HAP-1 (cell line): Measurements from ENCODE around the gene BEX4.
"Not testable (repeated sequence)": the region's sequence is repeated elsewhere in the genome, so short reads cannot be mapped to it uniquely, and the experiment has no call there.

Source experiments
- DNase-seq, 2 experiments: peaks; one replicate each; pipeline ENCODE4 v3.0.0-alpha.2; 2016 to 2020; ENCODE audit warnings: low spot score in 2 of 2
- H3K27me3 ChIP-seq: fragments of 250-450 bp; sonication (Bioruptor Pico); 2 replicates; pipeline ENCODE4 v1.5.1; 2020; ENCODE audit warnings: low read depth, mild to moderate bottlenecking, moderate library complexity
- H3K36me3 ChIP-seq: fragments of 250-450 bp; sonication (Bioruptor Pico); replicated peaks from 2 replicates; pipeline ENCODE4 v1.5.1; 2020; ENCODE audit warnings: mild to moderate bottlenecking
- H3K4me1 ChIP-seq: fragments of 250-450 bp; sonication (Bioruptor Pico); 2 replicates; pipeline ENCODE4 v1.5.1; 2020; ENCODE audit warnings: mild to moderate bottlenecking
- H3K4me3 ChIP-seq: fragments of 250-450 bp; sonication (Bioruptor Pico); 2 replicates; pipeline ENCODE4 v1.5.1; 2020; ENCODE audit warnings: mild to moderate bottlenecking, moderate library complexity
- H3K9me3 ChIP-seq: fragments of 250-450 bp; sonication (Bioruptor Pico); 2 replicates; pipeline ENCODE4 v1.5.1; 2020; ENCODE audit warnings: mild to moderate bottlenecking, moderate library complexity
- in situ Hi-C: fragments of 300-500 bp; cut with MboI; formaldehyde crosslinking; loops from 3 replicates; pipeline ENCODE4 v1.14.3; 2020; ENCODE audit warnings: low sequenced_read_pairs, inconsistent platforms, mixed read lengths

The BEX4 gene

GRCh38 chrX:103214870-103215424, at the start of gene BEX4:
BEX4 (plus strand) TSS chrX:103215108; CDS start chrX:103216154, 1,046 bp downstream.
- peak; percentile 80 to 95 for DNase-seq
- H3K9me3 ChIP-seq, result no peaks in the 10 kb centered on the region
- H3K36me3 ChIP-seq, result peaks cover 11% of the 10 kb centered on the region
- H3K27me3 ChIP-seq, result no peaks in the 10 kb centered on the region
- peaks cover 3% of the 10 kb centered on the region for H3K4me1 ChIP-seq
- in situ Hi-C loops, result loop anchor here (10.0 kb wide), 1 partner anchor 250 kb away; no protein-coding TSS in a partner anchor
- peak within 1 kb of the TSS; percentile 82 for H3K4me3 ChIP-seq

DNA sequence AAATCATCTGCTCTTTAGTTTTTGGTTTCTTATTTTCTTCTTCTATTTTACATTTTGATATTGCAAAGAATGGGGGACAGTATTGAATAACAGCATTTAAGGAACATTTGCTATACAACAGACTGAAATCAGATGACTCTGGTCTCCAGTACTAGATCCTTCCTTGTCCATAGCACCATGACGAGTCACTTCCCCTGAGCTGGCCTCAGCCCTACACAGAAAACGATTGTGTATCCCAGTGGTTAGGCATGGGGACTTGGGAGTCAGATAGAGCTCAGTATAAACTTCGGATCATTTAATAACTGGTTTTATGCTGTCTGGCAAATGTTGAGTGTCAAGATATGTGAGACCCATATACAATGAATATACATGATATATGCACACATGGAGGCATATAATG, 44.7 kb upstream of the BEX4 start:
- no peaks in the 10 kb centered on the region for H3K4me1 ChIP-seq
- in situ Hi-C loops, result loop anchor here (25.0 kb wide), 1 partner anchor 208 kb away; no protein-coding TSS in a partner anchor
- DNase-seq, result no peak
- H3K4me3 ChIP-seq, result no peak overlapping the region
- no peaks in the 10 kb centered on the region for H3K9me3 ChIP-seq
- no peaks in the 10 kb centered on the region for H3K36me3 ChIP-seq
- peaks cover 2% of the 10 kb centered on the region; the same call in 1 of the 2 replicates for H3K27me3 ChIP-seq

DNA sequence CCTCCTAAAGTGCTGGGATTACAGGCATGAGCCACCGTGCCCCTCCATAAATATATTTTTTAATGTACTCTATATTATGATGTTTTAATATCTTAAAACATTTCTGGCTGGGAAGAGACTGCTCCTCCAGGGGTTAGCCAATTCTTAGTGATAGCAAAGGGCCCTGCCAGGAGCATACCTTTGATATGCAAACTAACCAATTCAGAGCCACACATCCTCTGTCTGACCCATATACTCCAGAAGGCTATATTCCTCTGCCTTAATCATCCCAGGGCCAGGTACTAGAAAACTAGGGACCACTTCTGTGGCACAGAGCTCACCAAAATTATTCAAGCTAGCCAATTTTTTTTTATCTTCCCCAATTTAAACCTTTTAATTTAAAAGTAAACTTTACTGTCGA, 43.6 kb upstream of the BEX4 start:
- H3K36me3 ChIP-seq, result no peaks in the 10 kb centered on the region
- no peaks in the 10 kb centered on the region for H3K9me3 ChIP-seq
- H3K4me1 ChIP-seq, result no peaks in the 10 kb centered on the region
- H3K4me3 ChIP-seq, result no peak overlapping the region
- DNase-seq, result no peak
- in situ Hi-C loops, result loop anchor here (25.0 kb wide), 1 partner anchor 209 kb away; no protein-coding TSS in a partner anchor
- peaks cover 2% of the 10 kb centered on the region; the same call in 1 of the 2 replicates for H3K27me3 ChIP-seq

GRCh38 chrX:103175256-103175655, 39.7 kb upstream of the BEX4 start:
- in situ Hi-C loops, H3K4me3 ChIP-seq: not testable (repeated sequence)

GRCh38 chrX:103175944-103176753, 38.8 kb upstream of the BEX4 start:
- Histone ChIP-seq H3K27me3 (peaks cover 11% of the 10 kb centered on the region), H3K4me1 (no peaks in the 10 kb centered on the region), H3K9me3 (no peaks in the 10 kb centered on the region), H3K36me3 (no peaks in the 10 kb centered on the region), H3K4me3 (peak overlapping the region; percentile 15)
- peak; percentile 58 to 83 for DNase-seq
- in situ Hi-C loops, result no loop called here

More at GRCh38 chrX:103175256-103175655, 39.7 kb upstream of the BEX4 start:
- H3K9me3 ChIP-seq, DNase-seq, H3K4me1 ChIP-seq, H3K36me3 ChIP-seq, H3K27me3 ChIP-seq: not testable (repeated sequence)

- DNase-seq, result no peak
- no peaks in the 10 kb centered on the region for H3K9me3 ChIP-seq
- in situ Hi-C loops, result no loop called here
- H3K4me3 ChIP-seq, result no peak overlapping the region
- peaks cover 11% of the 10 kb centered on the region for H3K27me3 ChIP-seq
- no peaks in the 10 kb centered on the region for H3K36me3 ChIP-seq
- H3K4me1 ChIP-seq, result no peaks in the 10 kb centered on the region
Measured at GRCh38 chrX:103177556-103177955, 37.4 kb upstream of the BEX4 start.

DNA sequence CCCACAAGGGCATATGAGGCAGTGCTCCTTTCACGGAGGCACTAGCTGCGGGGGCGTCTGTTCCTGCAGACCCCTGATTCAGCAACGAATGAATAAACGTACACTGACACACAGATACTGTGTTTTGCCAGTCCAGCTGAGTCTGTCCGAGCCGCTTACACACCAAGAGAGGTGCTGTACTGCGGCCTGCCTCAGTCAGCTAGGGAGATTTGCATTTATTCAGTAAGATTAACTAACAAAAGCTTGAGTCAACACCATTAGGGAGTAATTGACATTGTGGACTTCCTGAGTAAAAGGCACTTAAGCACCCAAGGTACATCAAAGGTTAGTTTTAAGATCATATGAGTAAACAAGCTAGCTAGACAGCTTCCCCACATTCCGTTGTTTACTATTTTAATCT, 31.0 kb upstream of the BEX4 start:
- in situ Hi-C loops, result no loop called here
- H3K4me3 ChIP-seq, result no peak overlapping the region

DNA sequence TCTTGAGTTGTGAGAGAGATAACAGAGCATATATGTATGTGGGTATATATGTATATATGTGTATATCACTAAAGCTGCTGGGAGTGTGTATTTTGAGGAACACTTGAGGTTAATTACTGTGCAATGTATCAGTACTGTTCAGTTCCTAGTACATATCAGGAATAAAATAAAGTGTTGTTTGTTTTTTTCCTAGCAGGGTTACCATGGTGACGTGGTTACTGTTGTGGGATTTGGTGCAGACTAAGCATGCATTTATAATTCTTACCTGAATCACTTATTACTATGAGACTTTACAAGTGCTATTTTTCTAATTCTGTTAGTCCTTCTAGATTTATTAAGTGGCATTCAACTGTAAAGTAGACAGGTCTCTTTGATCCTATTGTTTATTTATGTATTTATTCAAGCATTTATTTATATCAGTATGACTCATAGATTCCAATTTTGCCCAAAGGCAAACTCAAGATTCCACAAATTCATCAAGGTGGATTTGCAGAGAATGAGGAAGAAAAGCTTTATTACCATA, 26.9 kb upstream of the BEX4 start:
- no peak overlapping the region for H3K4me3 ChIP-seq
- peaks cover 7% of the 10 kb centered on the region for H3K27me3 ChIP-seq
- in situ Hi-C loops, result no loop called here
- no peaks in the 10 kb centered on the region for H3K4me1 ChIP-seq
- H3K9me3 ChIP-seq, result no peaks in the 10 kb centered on the region
- no peaks in the 10 kb centered on the region for H3K36me3 ChIP-seq
- no peak for DNase-seq

More for the DNA sequence above, 31.0 kb upstream of the BEX4 start:
- Histone ChIP-seq H3K4me1 (no peaks in the 10 kb centered on the region), H3K36me3 (no peaks in the 10 kb centered on the region), H3K9me3 (no peaks in the 10 kb centered on the region), H3K27me3 (peaks cover 19% of the 10 kb centered on the region)
- peak; percentile 15 to 24 for DNase-seq

DNA sequence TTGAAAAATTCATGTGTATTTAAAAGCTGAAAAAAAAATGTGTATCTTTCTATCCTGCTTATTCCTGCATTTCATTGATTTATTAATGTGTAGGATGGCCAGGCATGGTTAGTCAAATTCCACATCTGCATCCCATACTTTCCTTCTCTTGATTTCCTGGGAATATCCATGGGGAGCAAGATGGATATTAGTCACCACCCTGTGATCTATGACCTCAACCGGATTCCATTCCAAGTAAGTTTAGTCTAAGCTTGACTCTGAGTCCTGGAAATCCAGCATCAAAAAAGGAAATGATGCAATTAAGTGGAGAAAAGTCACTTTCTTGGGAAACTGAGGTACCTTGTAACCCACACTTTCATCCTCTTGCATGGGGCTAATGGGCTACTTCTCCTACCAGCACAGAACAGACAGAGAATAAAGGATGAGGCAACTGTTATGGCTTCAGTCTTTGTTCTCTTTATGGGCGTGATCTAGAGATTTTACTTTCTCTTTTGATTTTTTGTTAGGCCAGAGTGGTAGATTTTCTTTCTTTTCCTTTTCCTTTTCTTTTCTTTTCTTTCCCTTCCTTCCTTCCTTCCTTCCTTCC, 17.1 kb upstream of the BEX4 start:
- H3K9me3 ChIP-seq, result no peaks in the 10 kb centered on the region
- in situ Hi-C loops, result no loop called here
- H3K36me3 ChIP-seq, result no peaks in the 10 kb centered on the region
- H3K4me1 ChIP-seq, result no peaks in the 10 kb centered on the region
- DNase-seq, result no peak
- no peak overlapping the region for H3K4me3 ChIP-seq
- H3K27me3 ChIP-seq, result peaks cover 4% of the 10 kb centered on the region; the same call in 1 of the 2 replicates

DNA sequence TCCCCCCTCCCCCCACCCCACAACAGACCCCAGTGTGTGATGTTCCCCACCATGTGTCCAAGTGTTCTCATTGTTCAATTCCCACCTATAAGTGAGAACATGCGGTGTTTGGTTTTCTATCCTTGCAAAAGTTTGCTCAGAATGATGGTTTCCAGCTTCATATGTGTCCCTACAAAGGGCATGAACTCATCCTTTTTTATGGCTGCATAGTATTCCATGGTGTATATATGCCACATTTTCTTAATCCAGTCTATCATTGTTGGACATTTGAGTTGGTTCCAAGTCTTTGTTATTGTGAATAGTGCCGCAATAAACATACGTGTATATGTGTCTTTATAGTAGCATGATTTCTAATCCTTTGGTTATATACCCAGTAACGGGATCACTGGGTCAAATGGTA, 16.2 kb upstream of the BEX4 start:
- in situ Hi-C loops, DNase-seq: not testable (repeated sequence)

DNA sequence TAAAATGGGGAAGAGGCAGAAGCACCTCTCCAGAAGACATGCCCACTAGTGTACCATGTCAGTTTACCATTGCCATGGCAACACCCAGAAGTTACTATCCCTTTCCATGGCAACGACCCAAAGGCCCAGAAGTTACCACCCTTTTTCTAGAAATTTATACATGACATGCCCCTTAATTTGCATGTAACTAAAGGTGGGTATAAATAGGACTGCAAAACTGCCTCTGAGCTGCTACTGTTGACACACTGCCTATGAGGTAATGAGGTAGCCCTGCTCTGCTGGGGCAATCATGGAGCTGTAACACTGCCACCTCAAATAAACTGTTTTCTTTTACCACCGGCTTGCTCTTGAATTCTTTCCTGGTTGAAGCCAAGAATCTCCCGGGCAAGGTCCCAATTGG, 13.9 kb upstream of the BEX4 start:
- no peak overlapping the region for H3K4me3 ChIP-seq
- no peak for DNase-seq
- in situ Hi-C loops, result no loop called here
- H3K27me3 ChIP-seq, result no peaks in the 10 kb centered on the region
- no peaks in the 10 kb centered on the region for H3K4me1 ChIP-seq
- H3K9me3 ChIP-seq, result no peaks in the 10 kb centered on the region
- H3K36me3 ChIP-seq, result no peaks in the 10 kb centered on the region

More for the DNA sequence above, 16.2 kb upstream of the BEX4 start:
- not testable (repeated sequence) for H3K4me3 ChIP-seq, H3K36me3 ChIP-seq, H3K27me3 ChIP-seq, H3K9me3 ChIP-seq, H3K4me1 ChIP-seq

GRCh38 chrX:103210056-103210455, 4.9 kb upstream of the BEX4 start:
- H3K27me3 ChIP-seq, result peaks cover 4% of the 10 kb centered on the region; the same call in 1 of the 2 replicates
- peaks cover 3% of the 10 kb centered on the region for H3K4me1 ChIP-seq
- in situ Hi-C loops, result loop anchor here (10.0 kb wide), 1 partner anchor 255 kb away; no protein-coding TSS in a partner anchor
- no peaks in the 10 kb centered on the region for H3K9me3 ChIP-seq
- no peak overlapping the region for H3K4me3 ChIP-seq
- H3K36me3 ChIP-seq, result no peaks in the 10 kb centered on the region
- DNase-seq, result no peak

GRCh38 chrX:103211012-103211715, 3.7 kb upstream of the BEX4 start:
- Histone ChIP-seq H3K27me3 (peaks cover 4% of the 10 kb centered on the region; the same call in 1 of the 2 replicates), H3K9me3 (no peaks in the 10 kb centered on the region), H3K4me1 (peaks cover 3% of the 10 kb centered on the region), H3K4me3 (no peak overlapping the region), H3K36me3 (peaks cover 2% of the 10 kb centered on the region; the same call in 1 of the 2 replicates)
- peak; percentile 60 to 73 for DNase-seq
- in situ Hi-C loops, result loop anchor here (10.0 kb wide), 1 partner anchor 254 kb away; no protein-coding TSS in a partner anchor
